Vagina (tissue), 2 donors: Measurements from ENCODE around the gene ALOX15B. TPM values are rescaled to one million over a fixed set of nuclear protein-coding genes. Genes with fewer than 3 reads are reported as not detected.

ENCODE experiments used
- DNase-seq, 2 donors: peaks; one replicate each; pipeline ENCODE4 v3.0.0-alpha.2; 2017; ENCODE audit errors: extremely low spot score in 2 of 2
- H3K27ac ChIP-seq: fragments of 200-600 bp; sonication (generic); one replicate; pipeline ENCODE4 v1.5.1; 2019
- H3K27me3 ChIP-seq: fragments of 200-600 bp; sonication (generic); one replicate; pipeline ENCODE4 v1.5.1; 2019
- H3K36me3 ChIP-seq, 2 donors: fragments of 200-600 bp; sonication (generic); one replicate each; pipeline ENCODE4 v1.5.1; 2017 to 2019
- H3K4me1 ChIP-seq: fragments of 200-600 bp; sonication (generic); one replicate; pipeline ENCODE4 v1.5.1; 2019
- H3K4me3 ChIP-seq, 2 donors: fragments of 200-600 bp; sonication (generic); 1 replicate in 1 of 2; 2 replicates in 1 of 2; pipeline ENCODE4 v1.5.1; 2016 to 2019
- H3K9me3 ChIP-seq: fragments of 200-600 bp; sonication (generic); one replicate; pipeline ENCODE4 v1.5.1; 2019
- POLR2A ChIP-seq, 2 donors: fragments of 450-650 bp; IDR thresholded peaks; one replicate each; pipeline ENCODE4 v1.6.1; 2017; ENCODE audit warnings: antibody characterized with exemption in 2 of 2, mild to moderate bottlenecking in 2 of 2, moderate library complexity in 2 of 2
- POLR2AphosphoS5 ChIP-seq, 2 donors: sonication (generic); formaldehyde crosslinking; IDR thresholded peaks; one replicate each; pipeline ENCODE4 v1.9.0; 2017; ENCODE audit warnings: antibody characterized with exemption in 2 of 2, mild to moderate bottlenecking in 2 of 2, low read depth in 1 of 2; ENCODE audit not compliant: insufficient read depth in 1 of 2
- intact Hi-C: fragments of 100-400 bp; cut with DNase I; formaldehyde crosslinking; loops from one replicate; pipeline ENCODE4 v1.15.1; 2023
- total RNA-seq: library from RNA; depleted of rRNA; stranded (reverse); fragments of >200 nt; gene quantifications from one replicate; pipeline ENCODE4 v1.2.3, GENCODE V29; 2016
- TF ChIP-seq, protein P1 (sequence below), 3 experiments: fragments of 450-650 bp in 2 of 3; fragments of 200-600 bp in 1 of 3; sonication (generic) in 1 of 3; IDR thresholded peaks; one replicate each; pipeline ENCODE4 v1.5.1; 2017 to 2019; ENCODE audit warnings: antibody characterized with exemption in 3 of 3, mild to moderate bottlenecking in 2 of 3, moderate library complexity in 2 of 3

The ALOX15B gene
- total RNA-seq, 1 donor from 2014 or later: 28.7 TPM

DNA sequence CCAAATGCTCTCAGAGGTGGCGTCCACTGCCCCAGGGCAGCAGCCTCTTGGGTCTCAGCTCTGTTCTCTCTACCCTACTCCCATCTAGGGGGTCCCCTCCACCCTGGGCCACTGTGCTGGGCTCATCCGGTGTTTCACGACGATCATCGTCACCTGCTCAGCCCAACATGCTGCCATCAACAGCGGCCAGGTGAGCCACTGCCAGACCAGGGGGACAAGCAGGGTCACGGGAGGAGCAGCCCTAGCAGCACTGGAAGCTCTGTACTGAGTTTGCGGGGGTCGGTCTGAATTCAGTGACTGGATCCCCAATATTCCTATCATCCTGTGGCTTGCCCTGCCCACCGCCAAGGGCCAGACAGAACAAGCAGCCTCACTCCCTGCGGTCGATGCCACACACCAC lies 32.6 kb downstream of the ALOX15B start:
- intact Hi-C loops: no loop called here
- H3K27ac ChIP-seq: no peak overlapping the region
- no peaks in the 10 kb centered on the region for H3K9me3 ChIP-seq
- no peak overlapping the region for H3K4me3 ChIP-seq
- peaks cover 20% of the 10 kb centered on the region for H3K4me1 ChIP-seq
- H3K27me3 ChIP-seq: peaks cover 10% of the 10 kb centered on the region
- TF ChIP-seq POLR2AphosphoS5 (IDR thresholded peaks at IDR 0.05; ENCODE audit: insufficient read depth in 1 of 2, low read depth in 1 of 2): no peak
- no peak for TF ChIP-seq POLR2A (IDR thresholded peaks at IDR 0.05)
- TF ChIP-seq, protein P1, sequence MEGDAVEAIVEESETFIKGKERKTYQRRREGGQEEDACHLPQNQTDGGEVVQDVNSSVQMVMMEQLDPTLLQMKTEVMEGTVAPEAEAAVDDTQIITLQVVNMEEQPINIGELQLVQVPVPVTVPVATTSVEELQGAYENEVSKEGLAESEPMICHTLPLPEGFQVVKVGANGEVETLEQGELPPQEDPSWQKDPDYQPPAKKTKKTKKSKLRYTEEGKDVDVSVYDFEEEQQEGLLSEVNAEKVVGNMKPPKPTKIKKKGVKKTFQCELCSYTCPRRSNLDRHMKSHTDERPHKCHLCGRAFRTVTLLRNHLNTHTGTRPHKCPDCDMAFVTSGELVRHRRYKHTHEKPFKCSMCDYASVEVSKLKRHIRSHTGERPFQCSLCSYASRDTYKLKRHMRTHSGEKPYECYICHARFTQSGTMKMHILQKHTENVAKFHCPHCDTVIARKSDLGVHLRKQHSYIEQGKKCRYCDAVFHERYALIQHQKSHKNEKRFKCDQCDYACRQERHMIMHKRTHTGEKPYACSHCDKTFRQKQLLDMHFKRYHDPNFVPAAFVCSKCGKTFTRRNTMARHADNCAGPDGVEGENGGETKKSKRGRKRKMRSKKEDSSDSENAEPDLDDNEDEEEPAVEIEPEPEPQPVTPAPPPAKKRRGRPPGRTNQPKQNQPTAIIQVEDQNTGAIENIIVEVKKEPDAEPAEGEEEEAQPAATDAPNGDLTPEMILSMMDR (IDR thresholded peaks at IDR 0.05): no peak
- no peak for DNase-seq
- no peaks in the 10 kb centered on the region for H3K36me3 ChIP-seq

DNA sequence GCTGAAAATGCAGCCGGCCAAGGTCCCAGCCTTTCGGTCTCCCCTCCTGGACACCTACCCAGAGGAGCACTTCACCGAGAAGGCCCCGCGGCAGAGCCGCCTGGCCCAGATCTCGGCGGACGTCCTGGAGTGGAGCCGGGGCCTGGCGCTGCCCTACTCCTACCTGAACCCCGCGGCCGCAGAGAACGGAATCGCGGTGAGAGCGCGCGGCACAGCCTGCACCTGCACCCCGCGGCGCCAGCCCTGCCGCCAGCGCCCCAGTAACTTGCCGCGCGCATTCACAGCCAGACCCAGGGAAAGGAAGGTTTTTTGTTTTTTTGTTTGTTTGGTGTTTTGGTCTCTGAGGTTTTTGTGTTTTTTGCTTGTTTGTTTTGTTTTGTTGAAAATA lies 33.5 kb downstream of the ALOX15B start:
- Histone ChIP-seq H3K9me3 (no peaks in the 10 kb centered on the region), H3K27me3 (peaks cover 10% of the 10 kb centered on the region), H3K4me3 (no peak overlapping the region), H3K36me3 (no peaks in the 10 kb centered on the region), H3K4me1 (peaks cover 20% of the 10 kb centered on the region), H3K27ac (no peak overlapping the region)
- TF ChIP-seq POLR2A (IDR thresholded peaks at IDR 0.05): no peak
- TF ChIP-seq, protein P1 (IDR thresholded peaks at IDR 0.05): no peak
- no peak for TF ChIP-seq POLR2AphosphoS5 (IDR thresholded peaks at IDR 0.05; ENCODE audit: insufficient read depth in 1 of 2, low read depth in 1 of 2)
- intact Hi-C loops: no loop called here
- DNase-seq: no peak

DNA sequence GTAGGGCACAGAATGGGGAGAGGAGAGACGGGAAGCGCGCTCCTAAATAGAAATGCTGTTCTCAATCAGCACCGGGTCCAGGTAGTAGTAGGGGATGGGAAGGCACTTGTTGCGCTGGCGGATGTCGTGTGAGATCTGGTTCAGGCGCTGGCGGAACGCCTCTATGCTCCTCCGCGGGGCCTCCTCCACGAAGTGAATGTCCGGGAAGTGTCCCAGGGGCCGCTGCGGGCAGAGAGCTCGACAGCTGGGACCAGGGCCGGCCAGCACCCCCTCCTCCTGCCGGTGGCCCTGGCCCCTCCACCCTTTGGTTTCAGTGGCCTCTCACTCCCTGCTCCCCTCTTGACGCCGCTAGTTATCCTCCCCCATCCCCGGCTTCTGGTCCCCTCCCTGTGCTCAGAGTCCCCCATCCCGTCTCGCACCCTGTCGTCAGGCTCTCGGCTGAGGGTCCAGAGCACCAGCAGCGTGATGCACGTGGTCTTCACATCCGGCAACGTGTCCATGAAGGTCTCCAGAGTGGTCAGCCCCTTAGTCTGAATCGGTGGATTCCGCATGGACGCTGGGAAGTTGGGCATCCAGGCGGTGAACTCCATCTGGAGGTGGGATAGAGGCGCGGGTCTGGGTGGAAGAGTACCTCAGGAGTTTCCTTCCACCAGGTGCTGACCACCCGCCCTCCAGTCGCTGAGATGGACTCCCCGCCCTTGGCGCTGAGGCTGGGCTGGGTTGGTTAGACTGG lies 34.0 kb downstream of the ALOX15B start:
- Histone ChIP-seq H3K9me3 (no peaks in the 10 kb centered on the region), H3K27me3 (peaks cover 10% of the 10 kb centered on the region), H3K36me3 (no peaks in the 10 kb centered on the region), H3K4me3 (peak overlapping the region in 1 of 2 donors; percentile 2), H3K27ac (no peak overlapping the region), H3K4me1 (peaks cover 20% of the 10 kb centered on the region)
- intact Hi-C loops: no loop called here
- no peak for TF ChIP-seq POLR2AphosphoS5 (IDR thresholded peaks at IDR 0.05; ENCODE audit: insufficient read depth in 1 of 2, low read depth in 1 of 2)
- no peak for TF ChIP-seq POLR2A (IDR thresholded peaks at IDR 0.05)
- TF ChIP-seq, protein P1 (IDR thresholded peaks at IDR 0.05): no peak
- DNase-seq: no peak

DNA sequence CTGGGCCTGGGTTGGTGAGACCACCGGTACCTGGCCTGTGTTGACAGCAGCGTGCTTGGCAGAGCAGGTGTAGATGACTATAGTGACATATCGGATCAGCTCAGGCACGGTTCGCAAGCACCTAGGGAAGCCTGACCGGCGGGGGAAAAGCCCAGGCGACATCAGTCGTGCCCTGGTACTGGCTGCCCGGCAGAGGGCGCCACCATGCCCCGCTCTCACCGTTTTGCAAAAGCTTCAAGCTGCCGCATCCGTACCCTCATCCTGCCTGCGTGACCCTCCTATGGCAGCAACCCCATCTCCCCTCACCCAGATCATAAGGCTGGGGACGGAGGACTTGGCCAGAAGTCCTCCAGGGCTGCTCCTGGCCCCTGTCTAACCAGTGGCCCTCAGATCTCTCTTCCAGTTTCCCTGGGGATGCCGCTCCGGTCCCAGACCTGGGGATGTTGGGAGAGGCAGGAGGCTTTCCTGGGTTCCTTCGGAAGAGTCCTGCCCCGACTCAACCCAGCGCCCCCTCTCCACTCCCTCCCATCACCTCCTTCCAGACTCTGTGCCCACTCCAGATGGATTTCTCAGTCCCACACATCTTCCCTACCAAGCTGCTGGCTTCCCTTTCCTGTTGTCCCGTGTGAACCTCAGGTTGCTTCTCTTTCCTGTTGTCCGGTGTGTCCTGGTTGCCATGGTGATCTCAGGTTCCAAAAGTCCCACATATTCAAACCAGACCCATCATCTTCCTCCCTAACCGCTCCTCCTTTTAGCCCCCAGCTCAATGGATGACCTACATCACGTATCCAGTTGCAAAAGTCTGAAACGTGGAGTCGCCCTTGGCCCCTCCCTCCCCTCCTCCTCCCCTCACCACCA lies 35.0 kb downstream of the ALOX15B start:
- Histone ChIP-seq H3K36me3 (no peaks in the 10 kb centered on the region), H3K27me3 (peaks cover 10% of the 10 kb centered on the region), H3K4me1 (peaks cover 21% of the 10 kb centered on the region), H3K27ac (no peak overlapping the region), H3K9me3 (no peaks in the 10 kb centered on the region), H3K4me3 (peak overlapping the region in 1 of 2 donors; percentile 2)
- intact Hi-C loops: no loop called here
- no peak for DNase-seq
- no peak for TF ChIP-seq POLR2AphosphoS5 (IDR thresholded peaks at IDR 0.05; ENCODE audit: insufficient read depth in 1 of 2, low read depth in 1 of 2)
- TF ChIP-seq, protein P1 (IDR thresholded peaks at IDR 0.05): peak in 2 of 3 experiments; percentile 51 to 60
